ENCODE measurements around the gene CHAT.

The CHAT gene

GRCh38 chr10:49601857-49602256 is 12.0 kb upstream of the CHAT start:
- H3K36me3 ChIP-seq (ENCODE audit: control insufficient read depth in 2 of 2, insufficient read depth in 1 of 2, low read length in 2 of 2): no peaks in the 10 kb centered on the region
- no peaks in the 10 kb centered on the region for H3K9me3 ChIP-seq (ENCODE audit: control insufficient read depth, insufficient read depth, low read depth, low read length)
- TF ChIP-seq ELK4 (IDR thresholded peaks at IDR 0.05; ENCODE audit: borderline replicate concordance, low read depth, low read length): no peak
- TF ChIP-seq ZNF624 (tag by site-specific recombination; IDR thresholded peaks at IDR 0.05): no peak
- TF ChIP-seq PRDM1 (tag by site-specific recombination; IDR thresholded peaks at IDR 0.05): no peak
- no peak for TF ChIP-seq ZNF184 (tag by site-specific recombination; IDR thresholded peaks at IDR 0.05)
- no peak for TF ChIP-seq ZNF157 (tag by site-specific recombination; IDR thresholded peaks at IDR 0.05)
- no peak for TF ChIP-seq ZNF514 (tag by site-specific recombination; IDR thresholded peaks at IDR 0.05)
- H3K4me3 ChIP-seq (ENCODE audit: low read depth, low read length): no peak overlapping the region
- ChIA-PET CTCF (interaction anchor here (0.6 to 2.1 kb wide), 2 partner anchors 9 to 83 kb away, joined by 3 to 8 read pairs; no protein-coding TSS in a partner anchor), POLR2A (no interaction called here)
- H3K27ac ChIP-seq (ENCODE audit: extremely low read depth, low read depth, low read length): no peak overlapping the region
- no peaks in the 10 kb centered on the region for H3K4me1 ChIP-seq (ENCODE audit: control insufficient read depth, insufficient read depth, low read length)

GRCh38 chr10:49602380-49603023 is 11.3 kb upstream of the CHAT start:
- Histone ChIP-seq H3K4me1 (ENCODE audit: control insufficient read depth, insufficient read depth, low read length) (no peaks in the 10 kb centered on the region), H3K4me3 (ENCODE audit: low read depth, low read length) (no peak overlapping the region), H3K9me3 (ENCODE audit: control insufficient read depth, insufficient read depth, low read depth, low read length) (no peaks in the 10 kb centered on the region), H3K36me3 (ENCODE audit: control insufficient read depth in 2 of 2, insufficient read depth in 1 of 2, low read length in 2 of 2) (no peaks in the 10 kb centered on the region), H3K27ac (ENCODE audit: extremely low read depth, low read depth, low read length) (no peak overlapping the region)
- ChIA-PET CTCF (interaction anchor here (2.1 kb wide), 1 partner anchor 10 kb away, joined by 8 read pairs; no protein-coding TSS in a partner anchor), POLR2A (interaction anchor here (0.7 kb wide), 1 partner anchor 594 kb away, joined by 3 read pairs; no protein-coding TSS in a partner anchor)
- TF ChIP-seq ZNF10 (tag by site-specific recombination; IDR thresholded peaks at IDR 0.05) (no peak), PBX3 (CRISPR knock-in tag; IDR thresholded peaks at IDR 0.05) (no peak), GLIS2 (tag by site-specific recombination; IDR thresholded peaks at IDR 0.05) (no peak), ZBTB11 (tag by site-specific recombination; conservative IDR thresholded peaks at IDR 0.05; ENCODE audit: low read depth) (no peak), ZNF121 (tag by site-specific recombination; IDR thresholded peaks at IDR 0.05) (no peak)

GRCh38 chr10:49605216-49605938 is 8.5 kb upstream of the CHAT start:
- ChIA-PET POLR2A (no interaction called here), CTCF (interaction anchor here (0.6 to 1.8 kb wide), 4 partner anchors 11 to 140 kb away, joined by 3 to 6 read pairs (median 3); no protein-coding TSS in a partner anchor)
- no peaks in the 10 kb centered on the region for H3K36me3 ChIP-seq (ENCODE audit: control insufficient read depth in 2 of 2, insufficient read depth in 1 of 2, low read length in 2 of 2)
- H3K9me3 ChIP-seq (ENCODE audit: control insufficient read depth, insufficient read depth, low read depth, low read length): no peaks in the 10 kb centered on the region
- no peak overlapping the region for H3K4me3 ChIP-seq (ENCODE audit: low read depth, low read length)
- no peak overlapping the region for H3K27ac ChIP-seq (ENCODE audit: extremely low read depth, low read depth, low read length)
- no peaks in the 10 kb centered on the region for H3K4me1 ChIP-seq (ENCODE audit: control insufficient read depth, insufficient read depth, low read length)
- TF ChIP-seq MZF1 (tag by site-specific recombination; IDR thresholded peaks at IDR 0.05; ENCODE audit: borderline replicate concordance) (no peak), ZNF146 (tag by site-specific recombination; IDR thresholded peaks at IDR 0.05) (no peak), ZNF530 (tag by site-specific recombination; IDR thresholded peaks at IDR 0.05; ENCODE audit: low read depth) (no peak), ZNF133 (tag by site-specific recombination; IDR thresholded peaks at IDR 0.05) (no peak), ZNF560 (tag by site-specific recombination; IDR thresholded peaks at IDR 0.05; ENCODE audit: borderline replicate concordance) (no peak)
